WTC11 (cell line): ENCODE results near the gene GRAMD2A. TPM values are rescaled to one million over a fixed set of nuclear protein-coding genes. Genes with fewer than 3 reads are reported as not detected.

Experiments
- ATAC-seq: fragments of 200-7000 bp; cut with Tn5 transposase; 2 replicates; pipeline ENCODE4 v1.10.0; 2021; ENCODE audit warnings: mild to moderate bottlenecking, moderate library complexity
- Bru-seq: library from RNA; stranded (reverse); fragments of 400-500 nt; gene quantifications from one replicate; lab custom pipeline; 2021; lab: Mats Ljungman, UMichigan
- CTCF ChIA-PET: fragments of 300-600 bp; sonication (Branson Sonifier 250); formaldehyde crosslinking; loops from one replicate; lab custom pipeline; 2021; ENCODE audit warnings: antibody characterized with exemption; lab: Charles Lee
- POLR2A ChIA-PET: fragments of 350-600 bp; sonication (Branson Sonifier 250); formaldehyde crosslinking; loops from one replicate; lab custom pipeline; 2021; ENCODE audit warnings: antibody characterized with exemption; lab: Charles Lee
- DNase-seq: peaks from one replicate; pipeline ENCODE4 v3.0.0; 2021; ENCODE audit warnings: low spot score
- H3K27ac Mint-ChIP-seq: 2 replicates; pipeline ENCODE4 v1.8.0; 2021; ENCODE audit warnings: mixed read lengths
- H3K27me3 Mint-ChIP-seq: 2 replicates; pipeline ENCODE4 v1.8.0; 2021; ENCODE audit warnings: low read depth, mild to moderate bottlenecking, moderate library complexity, mixed read lengths
- H3K36me3 Mint-ChIP-seq: 2 replicates; pipeline ENCODE4 v1.8.0; 2021; ENCODE audit warnings: mixed read lengths
- H3K4me1 Mint-ChIP-seq: 2 replicates; pipeline ENCODE4 v1.8.0; 2022; ENCODE audit warnings: mixed read lengths
- H3K4me3 Mint-ChIP-seq: 2 replicates; pipeline ENCODE4 v1.8.0; 2021; ENCODE audit warnings: mild to moderate bottlenecking, moderate library complexity, mixed read lengths
- H3K9me3 Mint-ChIP-seq: 2 replicates; pipeline ENCODE4 v1.8.0; 2021; ENCODE audit warnings: mixed read lengths
- AR ChIP-seq: fragments of 250-450 bp; sonication (Bioruptor Pico); IDR thresholded peaks from 2 replicates; pipeline ENCODE4 v1.9.0; 2021; ENCODE audit warnings: mild to moderate bottlenecking
- ATF3 ChIP-seq: sonication (generic); formaldehyde crosslinking; conservative IDR thresholded peaks from 2 replicates; pipeline ENCODE4 v1.8.1; 2022; ENCODE audit warnings: mild to moderate bottlenecking, missing genetic modification reagents
- CREB1 ChIP-seq: sonication (generic); formaldehyde crosslinking; IDR thresholded peaks from 2 replicates; pipeline ENCODE4 v1.8.0; 2023; ENCODE audit warnings: mild to moderate bottlenecking, missing genetic modification reagents
- E2F5 ChIP-seq: sonication (generic); formaldehyde crosslinking; IDR thresholded peaks from 2 replicates; pipeline ENCODE4 v1.8.1; 2022; ENCODE audit warnings: mild to moderate bottlenecking, moderate library complexity, missing genetic modification reagents
- EMX1 ChIP-seq: fragments of 250-450 bp; sonication (Bioruptor Pico); IDR thresholded peaks from 2 replicates; pipeline ENCODE4 v1.8.0; 2021; ENCODE audit warnings: mild to moderate bottlenecking
- ESRRA ChIP-seq: sonication (generic); formaldehyde crosslinking; IDR thresholded peaks from 2 replicates; pipeline ENCODE4 v1.8.1; 2022; ENCODE audit warnings: mild to moderate bottlenecking, missing genetic modification reagents, borderline replicate concordance
- ETV6 ChIP-seq: sonication (generic); formaldehyde crosslinking; IDR thresholded peaks from 2 replicates; pipeline ENCODE4 v1.8.1; 2022; ENCODE audit warnings: mild to moderate bottlenecking, missing genetic modification reagents
- FOXP1 ChIP-seq: sonication (generic); formaldehyde crosslinking; IDR thresholded peaks from 2 replicates; pipeline ENCODE4 v1.8.0; 2022; ENCODE audit warnings: missing genetic modification reagents, mild to moderate bottlenecking, moderate library complexity, borderline replicate concordance
- GABPB1 ChIP-seq: sonication (generic); formaldehyde crosslinking; IDR thresholded peaks from 2 replicates; pipeline ENCODE4 v1.8.1; 2023; ENCODE audit warnings: mild to moderate bottlenecking, missing genetic modification reagents
- GRHL2 ChIP-seq: fragments of 250-450 bp; sonication (Bioruptor Pico); IDR thresholded peaks from 2 replicates; pipeline ENCODE4 v1.8.0; 2022; ENCODE audit warnings: mild to moderate bottlenecking, moderate library complexity; ENCODE audit not compliant: insufficient replicate concordance, severe bottlenecking
- JAZF1 ChIP-seq: fragments of 250-450 bp; sonication (Bioruptor Pico); IDR thresholded peaks from 2 replicates; pipeline ENCODE4 v1.9.0; 2021; ENCODE audit warnings: moderate library complexity, mild to moderate bottlenecking, inconsistent platforms
- JUN ChIP-seq: sonication (generic); formaldehyde crosslinking; IDR thresholded peaks from 2 replicates; pipeline ENCODE4 v1.8.0; 2023; ENCODE audit warnings: mild to moderate bottlenecking, missing genetic modification reagents
- MAX ChIP-seq: sonication (generic); formaldehyde crosslinking; IDR thresholded peaks from 2 replicates; pipeline ENCODE4 v1.8.0; 2022; ENCODE audit warnings: mild to moderate bottlenecking, missing genetic modification reagents
- MYBL2 ChIP-seq: sonication (generic); formaldehyde crosslinking; IDR thresholded peaks from 2 replicates; pipeline ENCODE4 v1.8.1; 2023; ENCODE audit warnings: mild to moderate bottlenecking, moderate library complexity, missing genetic modification reagents
- NFYB ChIP-seq: sonication (generic); formaldehyde crosslinking; conservative IDR thresholded peaks from 2 replicates; pipeline ENCODE4 v1.8.0; 2022; ENCODE audit warnings: low read depth, missing genetic modification reagents
- STAT6 ChIP-seq: sonication (generic); formaldehyde crosslinking; conservative IDR thresholded peaks from 2 replicates; pipeline ENCODE4 v1.8.1; 2023; ENCODE audit warnings: mild to moderate bottlenecking, low read depth, missing genetic modification reagents, moderate library complexity
- TEAD1 ChIP-seq: sonication (generic); formaldehyde crosslinking; IDR thresholded peaks from 2 replicates; pipeline ENCODE4 v1.8.0; 2022; ENCODE audit warnings: mild to moderate bottlenecking, missing genetic modification reagents
- TP53 ChIP-seq: sonication (generic); formaldehyde crosslinking; IDR thresholded peaks from 2 replicates; pipeline ENCODE4 v1.8.1; 2023; ENCODE audit warnings: mild to moderate bottlenecking, missing genetic modification reagents
- ZNF138 ChIP-seq: sonication (generic); formaldehyde crosslinking; conservative IDR thresholded peaks from 2 replicates; pipeline ENCODE4 v1.8.1; 2022; ENCODE audit warnings: mild to moderate bottlenecking, moderate library complexity, missing genetic modification reagents
- ZNF263 ChIP-seq: sonication (generic); formaldehyde crosslinking; IDR thresholded peaks from 2 replicates; pipeline ENCODE4 v1.8.1; 2022; ENCODE audit warnings: low read depth, mild to moderate bottlenecking, moderate library complexity, missing genetic modification reagents
- ZNF396 ChIP-seq: fragments of 250-450 bp; sonication (Bioruptor Pico); IDR thresholded peaks from 2 replicates; pipeline ENCODE4 v1.8.0; 2021; ENCODE audit warnings: mild to moderate bottlenecking, moderate library complexity, borderline replicate concordance
- ZNF416 ChIP-seq: fragments of 250-450 bp; sonication (Bioruptor Pico); IDR thresholded peaks from 2 replicates; pipeline ENCODE4 v1.9.0; 2021; ENCODE audit warnings: mild to moderate bottlenecking, inconsistent platforms
- ZNF425 ChIP-seq: fragments of 250-450 bp; sonication (Bioruptor Pico); conservative IDR thresholded peaks from 2 replicates; pipeline ENCODE4 v1.9.0; 2021; ENCODE audit warnings: mild to moderate bottlenecking
- ZNF671 ChIP-seq: fragments of 250-450 bp; sonication (Bioruptor Pico); IDR thresholded peaks from 2 replicates; pipeline ENCODE4 v1.8.0; 2021; ENCODE audit warnings: mild to moderate bottlenecking
- long read RNA-seq, 3 experiments: library from RNA in 1 of 3; library from capped mRNA in 1 of 3; library from polyadenylated mRNA in 1 of 3; unstranded in 2 of 3; stranded (forward) in 1 of 3; transcript quantifications; one replicate each; pipeline ENCODE4 v2.0.0, GENCODE V29; 2021
- total RNA-seq: library from RNA; stranded (reverse); gene quantifications from 3 replicates; pipeline ENCODE4 v1.2.3, GENCODE V29; 2021

Gene GRAMD2A
- total RNA-seq (1.8 to 2.6 TPM (median 1.9 TPM) in 3 replicates), Bru-seq, nascent RNA (percentile 32 among the genes with signal in this experiment)
- long read RNA-seq, experiment 1, transcript GRAMD2A-201 (12 exons, 3,281 nt) = major isoform, 7 of 9 reads
- long read RNA-seq, experiment 1, partial matches to known transcripts = 0 of 9 reads
- long read RNA-seq, experiment 1, other reads (novel, unspliced or antisense) = 2 of 9 reads
- long read RNA-seq, experiment 2, partial matches to known transcripts = 0 of 1 reads
- long read RNA-seq, experiment 2, other reads (novel, unspliced or antisense) = 0 of 1 reads
- long read RNA-seq, experiment 3 = 0 reads

GRCh38 chr15:72197460-72198355 lies at the start of gene GRAMD2A:
Gene GRAMD2A (minus strand): TSS chr15:72197787.
- peak within 1 kb of the TSS; percentile 77 for H3K4me3 Mint-ChIP-seq
- peak within 1 kb of the TSS; percentile 83 for H3K27ac Mint-ChIP-seq
- DNase-seq (peak; percentile 72), ATAC-seq (peak; percentile 81)
- POLR2A ChIA-PET = interaction anchor here (1.3 to 1.5 kb wide), 4 partner anchors 22 to 34 kb away, joined by 3 to 8 read pairs (median 4); no protein-coding TSS in a partner anchor
- no peaks in the 10 kb centered on the region for H3K9me3 Mint-ChIP-seq
- H3K27me3 Mint-ChIP-seq = peaks cover 31% of the 10 kb centered on the region
- peaks cover 37% of the 10 kb centered on the region for H3K4me1 Mint-ChIP-seq
- CTCF ChIA-PET = interaction anchor here (0.6 to 2.7 kb wide), 11 partner anchors 9 to 74 kb away, joined by 3 to 19 read pairs (median 5); partner anchors contain the start of gene PKM
- H3K36me3 Mint-ChIP-seq = peaks cover 42% of the 10 kb centered on the region
- TF ChIP-seq MAX (CRISPR knock-in tag) = no peak
- TF ChIP-seq ESRRA = no peak
- no peak for TF ChIP-seq STAT6 (CRISPR knock-in tag)
- peak; percentile 87 for TF ChIP-seq AR
- TF ChIP-seq GABPB1 (CRISPR knock-in tag) = no peak
- TF ChIP-seq ZNF396 (CRISPR knock-in tag) = no peak
- TF ChIP-seq TEAD1 (CRISPR knock-in tag) = no peak
- peak; percentile 58; the same call in 1 of the 2 replicates for TF ChIP-seq NFYB (CRISPR knock-in tag)
- no peak for TF ChIP-seq GRHL2 (CRISPR knock-in tag)
- TF ChIP-seq ETV6 (CRISPR knock-in tag) = no peak
- no peak for TF ChIP-seq CREB1
- TF ChIP-seq ATF3 = no peak
- TF ChIP-seq MYBL2 = no peak
- TF ChIP-seq TP53 (CRISPR knock-in tag) = no peak
- peak; percentile 91 for TF ChIP-seq EMX1 (CRISPR knock-in tag)
- TF ChIP-seq ZNF671 = peak; percentile 87; the same call in 1 of the 2 replicates
- TF ChIP-seq ZNF425 (CRISPR knock-in tag) = 0 out of 2 replicates have a peak, but pooled peaks have one; percentile 39
- TF ChIP-seq E2F5 (CRISPR knock-in tag) = 0 out of 2 replicates have a peak, but pooled peaks have one; percentile 25
- TF ChIP-seq JUN = no peak
- TF ChIP-seq ZNF416 = 0 out of 2 replicates have a peak, but pooled peaks have one; percentile 24
- no peak for TF ChIP-seq ZNF138
- TF ChIP-seq ZNF263 = no peak
- 0 out of 2 replicates have a peak, but pooled peaks have one; percentile 25 for TF ChIP-seq FOXP1 (CRISPR knock-in tag)
- peak; percentile 74 for TF ChIP-seq JAZF1
